Left renal cortex interstitium (tissue), 4 donors: Measurements from ENCODE around the gene MMRN1. TPM values are rescaled to one million over a fixed set of nuclear protein-coding genes. Genes with fewer than 3 reads are reported as not detected.

Source experiments
- DNase-seq, 4 donors: peaks; one replicate each; pipeline ENCODE4 v3.0.0-alpha.2; 2013; ENCODE audit warnings: low read depth in 4 of 4, low spot score in 2 of 4, missing footprints in 1 of 4
- polyA plus RNA-seq, 4 donors: library from polyadenylated mRNA; unstranded; fragments of 120-200 nt; gene quantifications; one replicate each; pipeline ENCODE4 v1.2.1, GENCODE V29; 2013; ENCODE audit not compliant: insufficient read length in 4 of 4

MMRN1 gene
- 1 to 10 TPM; 1.4 to 3.9 (median 2.7) TPM for polyA plus RNA-seq

- no peak for DNase-seq
Measured at GRCh38 chr4:89894649-89895550, at the start of gene MMRN1. MMRN1 (plus strand) TSS chr4:89894854; CDS start chr4:89894972, 118 bp downstream.

- no peak for DNase-seq
Measured at GRCh38 chr4:89847571-89848325, 46.9 kb upstream of the MMRN1 start.

- DNase-seq, result no peak
Measured at GRCh38 chr4:89855236-89855635, 39.4 kb upstream of the MMRN1 start.

- no peak for DNase-seq
Measured at GRCh38 chr4:89860971-89861370, 33.7 kb upstream of the MMRN1 start.

GRCh38 chr4:89863533-89863932 lies 31.1 kb upstream of the MMRN1 start:
- no peak for DNase-seq

- DNase-seq, result no peak
Measured at GRCh38 chr4:89868276-89868675, 26.4 kb upstream of the MMRN1 start.

- DNase-seq, result no peak
Measured at GRCh38 chr4:89868999-89869589, 25.6 kb upstream of the MMRN1 start.

- DNase-seq, result no peak
Measured at GRCh38 chr4:89871211-89871610, 23.4 kb upstream of the MMRN1 start.

GRCh38 chr4:89876548-89876947 lies 18.1 kb upstream of the MMRN1 start:
- DNase-seq, result no peak

GRCh38 chr4:89878611-89879010 lies 16.0 kb upstream of the MMRN1 start:
- no peak for DNase-seq

GRCh38 chr4:89879215-89879614 lies 15.4 kb upstream of the MMRN1 start:
- no peak for DNase-seq

GRCh38 chr4:89889289-89889688 lies 5.4 kb upstream of the MMRN1 start:
- DNase-seq, result no peak

GRCh38 chr4:89897867-89898266 lies 3.2 kb downstream of the MMRN1 start:
- DNase-seq, result no peak

- DNase-seq, result no peak
Measured at GRCh38 chr4:89898304-89898716, 3.7 kb downstream of the MMRN1 start.

GRCh38 chr4:89899152-89899551 lies 4.5 kb downstream of the MMRN1 start:
- no peak for DNase-seq

GRCh38 chr4:89899854-89900253 lies 5.2 kb downstream of the MMRN1 start:
- no peak for DNase-seq

- peak in 2 of 4 donors; percentile 13 to 31 for DNase-seq
Measured at GRCh38 chr4:89901808-89902431, 7.3 kb downstream of the MMRN1 start.

GRCh38 chr4:89904524-89904923 lies 9.9 kb downstream of the MMRN1 start:
- DNase-seq, result no peak

GRCh38 chr4:89906316-89906715 lies 11.7 kb downstream of the MMRN1 start:
- no peak for DNase-seq

GRCh38 chr4:89906777-89907521 lies 12.3 kb downstream of the MMRN1 start:
- no peak for DNase-seq
